ENCODE measurements around the gene HMOX1. TPM values are rescaled to one million over a fixed set of nuclear protein-coding genes. Genes with fewer than 3 reads are reported as not detected.

The HMOX1 gene
- total and polyA plus RNA-seq, 8 donors: 2.2 to 106 (median 11.4) TPM; not detected in 1

- 85 to 100% (median 94%) methylated on average over 1 to 11 of the region's 11 CpGs for WGBS, 5 donors
Measured at GRCh38 chr22:35345808-35346505, 34.9 kb upstream of the HMOX1 start.

DNA sequence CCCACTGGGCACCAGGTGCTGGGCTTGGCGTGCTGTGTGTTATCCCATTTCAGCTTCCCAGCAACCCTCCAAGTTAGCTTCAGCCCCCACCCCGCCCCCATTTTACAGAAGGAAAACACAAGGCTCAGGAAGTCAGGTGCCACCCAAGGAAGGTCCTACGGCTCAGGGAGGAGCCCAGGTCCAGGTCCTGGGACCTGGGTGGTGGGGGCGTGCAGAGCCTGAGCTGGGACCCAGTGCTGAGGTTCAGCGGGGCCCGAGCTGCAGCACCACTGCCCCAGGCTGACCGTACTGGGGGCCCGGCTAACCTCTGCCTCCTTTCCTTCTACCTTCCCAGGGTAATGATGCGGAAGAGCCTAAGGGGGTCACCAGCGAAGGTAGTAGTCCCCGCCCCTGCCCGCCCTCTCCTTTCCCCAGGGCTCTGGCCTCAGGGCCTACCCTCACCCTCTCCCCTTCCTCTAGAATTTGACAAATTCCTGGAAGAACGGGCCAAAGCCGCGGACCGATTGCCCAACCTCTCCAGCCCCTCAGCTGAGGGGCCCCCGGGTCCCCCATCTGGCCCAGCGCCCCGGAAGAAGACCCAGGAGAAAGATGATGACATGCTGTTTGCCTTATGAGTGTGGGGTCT lies 34.2 kb upstream of the HMOX1 start:
- intact Hi-C loops (cut with DNase I; ENCODE audit: low total_unique reads): no loop called here
- DNase-seq: no peak
- WGBS, 5 donors: 86 to 95% (median 92%) methylated on average over 16 to 19 of the region's 19 CpGs
- no peaks in the 10 kb centered on the region for H3K9me3 ChIP-seq
- no peak overlapping the region for H3K27ac ChIP-seq
- H3K4me1 ChIP-seq: peaks cover 17 to 26% (median 21%) of the 10 kb centered on the region in 4 donors
- H3K4me3 ChIP-seq: no peak overlapping the region
- TF ChIP-seq POLR2A (IDR thresholded peaks at IDR 0.05) (no peak), POLR2AphosphoS5 (IDR thresholded peaks at IDR 0.05) (no peak), EP300 (IDR thresholded peaks at IDR 0.05) (no peak)
- TF ChIP-seq, protein P1, sequence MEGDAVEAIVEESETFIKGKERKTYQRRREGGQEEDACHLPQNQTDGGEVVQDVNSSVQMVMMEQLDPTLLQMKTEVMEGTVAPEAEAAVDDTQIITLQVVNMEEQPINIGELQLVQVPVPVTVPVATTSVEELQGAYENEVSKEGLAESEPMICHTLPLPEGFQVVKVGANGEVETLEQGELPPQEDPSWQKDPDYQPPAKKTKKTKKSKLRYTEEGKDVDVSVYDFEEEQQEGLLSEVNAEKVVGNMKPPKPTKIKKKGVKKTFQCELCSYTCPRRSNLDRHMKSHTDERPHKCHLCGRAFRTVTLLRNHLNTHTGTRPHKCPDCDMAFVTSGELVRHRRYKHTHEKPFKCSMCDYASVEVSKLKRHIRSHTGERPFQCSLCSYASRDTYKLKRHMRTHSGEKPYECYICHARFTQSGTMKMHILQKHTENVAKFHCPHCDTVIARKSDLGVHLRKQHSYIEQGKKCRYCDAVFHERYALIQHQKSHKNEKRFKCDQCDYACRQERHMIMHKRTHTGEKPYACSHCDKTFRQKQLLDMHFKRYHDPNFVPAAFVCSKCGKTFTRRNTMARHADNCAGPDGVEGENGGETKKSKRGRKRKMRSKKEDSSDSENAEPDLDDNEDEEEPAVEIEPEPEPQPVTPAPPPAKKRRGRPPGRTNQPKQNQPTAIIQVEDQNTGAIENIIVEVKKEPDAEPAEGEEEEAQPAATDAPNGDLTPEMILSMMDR (IDR thresholded peaks at IDR 0.05): no peak
- H3K27me3 ChIP-seq: no peaks in the 10 kb centered on the region
- H3K36me3 ChIP-seq: peaks cover 31 to 70% (median 70%) of the 10 kb centered on the region in 4 donors

More at GRCh38 chr22:35345808-35346505, 34.9 kb upstream of the HMOX1 start:
- H3K36me3 ChIP-seq: peaks cover 37 to 78% (median 77%) of the 10 kb centered on the region in 4 donors
- no peak overlapping the region for H3K4me3 ChIP-seq
- TF ChIP-seq POLR2A (IDR thresholded peaks at IDR 0.05): no peak
- TF ChIP-seq, protein P1 (IDR thresholded peaks at IDR 0.05): no peak
- no peak for TF ChIP-seq POLR2AphosphoS5 (IDR thresholded peaks at IDR 0.05)
- no peak for TF ChIP-seq EP300 (IDR thresholded peaks at IDR 0.05)
- intact Hi-C loops (cut with DNase I; ENCODE audit: low total_unique reads): no loop called here
- peaks cover 9 to 18% (median 14%) of the 10 kb centered on the region in 4 donors for H3K4me1 ChIP-seq
- no peak for DNase-seq
- no peaks in the 10 kb centered on the region for H3K27me3 ChIP-seq
- H3K9me3 ChIP-seq: no peaks in the 10 kb centered on the region
- H3K27ac ChIP-seq: no peak overlapping the region

- 86 to 94% (median 92%) methylated on average over 9 to 10 of the region's 10 CpGs for WGBS, 5 donors
- DNase-seq: no peak
- H3K36me3 ChIP-seq: peaks cover 31 to 63% (median 62%) of the 10 kb centered on the region in 4 donors
- H3K27me3 ChIP-seq: no peaks in the 10 kb centered on the region
- no peaks in the 10 kb centered on the region for H3K9me3 ChIP-seq
- no peak overlapping the region for H3K4me3 ChIP-seq
- no peak for TF ChIP-seq EP300 (IDR thresholded peaks at IDR 0.05)
- TF ChIP-seq POLR2A (IDR thresholded peaks at IDR 0.05): no peak
- TF ChIP-seq POLR2AphosphoS5 (IDR thresholded peaks at IDR 0.05): no peak
- TF ChIP-seq, protein P1 (IDR thresholded peaks at IDR 0.05): no peak
- no peak overlapping the region for H3K27ac ChIP-seq
- peaks cover 20 to 33% (median 27%) of the 10 kb centered on the region in 4 donors for H3K4me1 ChIP-seq
- intact Hi-C loops (cut with DNase I; ENCODE audit: low total_unique reads): no loop called here
Measured at GRCh38 chr22:35347462-35347861, 33.4 kb upstream of the HMOX1 start.

DNA sequence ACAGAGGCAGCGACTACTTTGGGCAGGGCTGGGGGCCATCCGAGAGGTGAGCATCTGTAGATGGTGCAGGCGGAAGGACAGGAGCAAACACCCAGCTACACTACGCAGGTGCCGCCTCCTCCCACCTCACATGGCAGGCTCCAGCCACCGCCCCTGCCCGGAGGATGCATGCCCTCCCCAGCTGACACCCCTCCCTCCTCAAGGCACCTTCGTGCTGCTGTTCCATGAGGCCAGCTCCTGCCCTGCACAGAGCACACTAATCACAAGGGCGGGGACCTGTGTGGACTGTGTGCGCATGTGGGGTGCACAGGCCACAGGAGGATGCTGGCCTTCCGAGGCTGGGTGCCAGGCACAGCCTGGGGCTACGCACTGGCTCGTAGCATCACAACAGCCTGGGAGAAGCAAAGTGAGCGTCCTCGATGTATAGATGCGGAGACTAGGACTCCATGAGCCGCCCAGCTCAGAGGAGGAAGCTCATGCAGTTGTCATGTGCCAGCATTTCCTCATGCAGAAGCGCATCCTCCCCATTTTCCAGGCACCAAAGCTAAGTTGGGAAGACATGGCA lies 32.8 kb upstream of the HMOX1 start:
- no peak for DNase-seq

More for the DNA sequence above, 32.8 kb upstream of the HMOX1 start:
- intact Hi-C loops (cut with DNase I; ENCODE audit: low total_unique reads): no loop called here
- H3K27ac ChIP-seq: no peak overlapping the region
- no peak for TF ChIP-seq POLR2A (IDR thresholded peaks at IDR 0.05)
- TF ChIP-seq, protein P1 (IDR thresholded peaks at IDR 0.05): no peak
- TF ChIP-seq POLR2AphosphoS5 (IDR thresholded peaks at IDR 0.05): no peak
- TF ChIP-seq EP300 (IDR thresholded peaks at IDR 0.05): no peak
- WGBS, 5 donors: 81 to 87% (median 82%) methylated on average over 7 to 18 of the region's 18 CpGs
- no peaks in the 10 kb centered on the region for H3K9me3 ChIP-seq
- peaks cover 29 to 56% (median 56%) of the 10 kb centered on the region in 4 donors for H3K36me3 ChIP-seq
- no peak overlapping the region for H3K4me3 ChIP-seq
- H3K27me3 ChIP-seq: no peaks in the 10 kb centered on the region
- H3K4me1 ChIP-seq: peaks cover 20 to 39% (median 28%) of the 10 kb centered on the region in 4 donors
